ENCODE measurements around the gene ADAMTS3.

Gene ADAMTS3

DNA sequence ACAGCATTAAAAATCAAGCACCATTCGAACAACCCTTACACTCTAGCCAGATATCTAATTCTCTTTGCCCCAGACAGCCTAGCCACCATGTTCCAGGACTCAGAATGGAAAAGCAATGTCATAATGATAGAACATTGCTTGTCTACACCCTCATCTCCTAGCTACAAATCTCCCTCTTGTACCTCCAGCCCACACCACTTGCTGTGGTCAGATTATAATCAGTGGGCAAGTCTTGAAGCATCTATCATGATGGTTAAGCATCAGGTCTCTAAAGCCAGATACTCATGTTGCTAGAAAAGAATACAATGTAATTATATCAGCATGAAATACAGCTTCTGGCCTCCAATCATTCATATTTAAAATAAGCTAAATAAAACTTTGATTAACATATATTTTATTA, 268.9 kb downstream of the ADAMTS3 start:
- no peak for DNase-seq (ENCODE audit: low read depth in 2 of 2)

DNA sequence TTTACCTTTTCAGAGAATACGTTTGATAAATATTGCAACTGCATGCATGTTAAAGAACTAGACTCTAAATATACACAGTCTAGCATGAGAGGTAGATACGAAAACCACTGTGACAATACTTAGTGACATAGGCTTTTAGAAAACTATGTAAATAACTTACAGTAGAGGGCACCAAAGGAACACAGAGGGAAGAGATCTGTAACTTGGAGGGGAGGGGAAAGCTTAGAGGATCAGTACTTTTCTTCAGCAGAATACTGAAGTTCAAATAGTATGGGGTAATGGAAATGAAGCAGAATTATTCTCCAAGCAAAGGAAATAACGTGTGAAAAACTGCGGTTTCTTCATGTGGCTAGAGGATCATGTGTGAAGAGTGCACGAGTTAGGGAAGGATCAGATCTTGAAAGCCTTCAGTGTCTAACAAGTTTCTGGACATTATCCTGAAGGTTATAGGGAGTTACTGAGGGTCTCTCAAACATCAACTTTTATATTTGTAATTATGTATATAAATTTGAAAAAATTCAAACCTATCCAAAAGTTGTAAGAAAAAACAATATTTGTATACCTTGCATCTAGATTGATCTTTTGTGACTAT, 273.0 kb downstream of the ADAMTS3 start:
- DNase-seq (ENCODE audit: low read depth in 2 of 2): no peak

DNA sequence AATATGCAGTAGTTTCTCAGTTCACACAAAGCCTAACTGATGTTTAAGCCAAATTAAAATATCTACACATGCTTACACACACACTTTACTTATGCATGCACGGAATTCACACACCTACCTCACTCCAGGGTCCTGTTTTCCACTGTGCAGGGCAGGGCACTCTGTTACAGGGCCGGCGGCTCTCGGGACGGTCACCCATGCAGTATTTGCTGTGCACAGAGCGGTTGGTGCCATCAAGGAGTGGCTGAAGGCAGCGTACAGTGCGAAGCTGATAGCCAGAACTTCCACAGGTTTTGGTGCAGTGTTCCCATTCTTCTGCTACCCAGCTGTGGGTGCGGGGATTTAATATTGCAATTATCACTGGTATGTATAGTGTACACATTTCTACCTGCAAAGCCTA, 278.3 kb downstream of the ADAMTS3 start:
- DNase-seq (ENCODE audit: low read depth in 2 of 2): no peak

DNA sequence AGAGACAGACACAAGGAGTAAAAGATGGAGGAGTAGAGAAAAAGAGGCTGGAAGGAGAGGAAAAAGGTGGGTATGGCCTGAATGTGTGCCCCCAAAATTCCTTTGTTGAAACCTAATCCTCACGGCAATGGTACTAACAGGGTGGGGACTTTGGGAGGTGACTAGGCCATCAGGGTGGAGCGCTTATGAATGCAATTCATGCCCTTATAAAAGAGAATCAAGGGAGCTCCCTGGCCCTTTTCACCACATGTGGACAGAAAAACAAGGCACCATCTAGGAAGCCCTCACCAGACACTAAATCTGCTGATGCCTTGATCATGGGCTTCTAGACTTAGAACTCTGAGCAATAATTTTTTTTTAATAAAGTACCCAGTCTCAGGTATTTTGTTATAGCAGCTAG, 282.1 kb downstream of the ADAMTS3 start:
- no peak for DNase-seq (ENCODE audit: low read depth in 2 of 2)

DNA sequence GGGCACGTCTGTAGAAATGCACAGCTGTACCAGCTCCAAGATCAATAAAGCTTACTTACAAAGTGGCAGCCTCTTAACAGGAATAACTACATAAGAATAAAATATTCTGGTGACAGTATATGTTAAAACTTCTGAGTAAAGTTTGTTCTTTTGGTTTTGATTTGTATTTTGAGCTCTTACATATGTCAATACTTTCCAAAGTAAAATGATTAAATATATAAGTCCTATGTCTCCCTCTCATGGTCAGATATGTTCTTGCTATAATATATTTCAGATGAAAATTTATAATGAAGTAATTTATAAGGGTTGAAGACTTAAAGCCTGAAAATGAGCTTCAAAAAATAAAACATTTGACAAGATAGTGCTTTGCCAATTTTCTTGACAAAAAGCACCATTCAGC, 282.8 kb downstream of the ADAMTS3 start:
- DNase-seq (ENCODE audit: low read depth in 2 of 2): no peak

DNA sequence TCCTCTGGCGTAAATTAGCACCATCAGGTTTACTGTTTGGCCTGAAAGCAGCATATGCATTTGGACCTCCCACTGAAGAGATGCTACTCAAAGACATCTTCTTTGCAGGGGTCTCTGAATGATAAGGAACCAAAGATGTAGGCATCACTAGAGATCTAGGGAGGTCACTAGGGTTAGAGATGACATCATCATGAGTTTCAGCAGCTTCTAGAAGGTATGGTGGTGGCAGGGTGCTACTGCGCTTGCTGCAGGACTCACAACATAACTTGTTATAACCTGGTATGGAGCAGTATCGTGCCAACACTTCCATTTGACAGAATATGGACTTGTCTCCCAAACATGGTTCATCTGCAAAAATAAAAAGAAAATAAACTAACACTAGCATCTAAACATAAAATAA, 285.7 kb downstream of the ADAMTS3 start:
- DNase-seq (ENCODE audit: low read depth in 2 of 2): no peak

DNA sequence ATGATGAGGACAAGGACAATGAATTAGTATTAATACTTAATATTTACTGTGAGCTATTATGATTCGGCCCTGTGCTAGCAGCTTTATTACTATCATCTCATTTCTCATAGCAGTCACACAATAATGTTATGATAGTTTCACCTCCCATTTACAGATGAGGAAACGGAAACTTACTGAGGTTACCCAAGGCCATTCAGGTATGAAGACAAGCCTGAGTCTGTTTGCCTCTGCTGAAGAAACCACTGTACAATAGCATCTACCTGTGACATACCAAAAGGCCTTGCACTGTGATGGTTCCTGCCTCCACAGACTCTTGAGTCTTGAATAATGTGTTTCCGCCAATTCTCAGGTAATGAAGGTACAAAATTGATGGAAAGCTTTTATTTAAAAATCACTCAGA, 288.8 kb downstream of the ADAMTS3 start:
- DNase-seq (ENCODE audit: low read depth in 2 of 2): no peak

DNA sequence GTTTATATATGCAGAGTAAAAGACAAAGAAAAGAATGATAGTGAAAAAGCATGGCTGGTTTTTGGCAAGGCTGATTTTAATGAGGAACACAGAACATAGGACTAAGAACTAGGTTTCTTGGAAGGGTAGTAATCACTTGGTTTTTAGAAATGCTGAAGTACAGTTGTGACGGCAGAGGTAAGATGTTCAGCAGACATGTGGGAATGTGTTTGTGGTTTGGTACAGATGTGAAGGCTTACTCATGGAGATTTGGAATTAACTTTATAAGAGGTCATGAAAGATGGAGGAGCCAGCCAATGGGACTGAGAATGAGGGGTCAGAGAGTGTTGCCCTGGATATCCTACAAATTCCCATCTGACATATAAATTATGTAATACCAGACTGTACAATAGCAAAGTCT, 293.6 kb downstream of the ADAMTS3 start:
- DNase-seq (ENCODE audit: low read depth in 2 of 2): no peak

DNA sequence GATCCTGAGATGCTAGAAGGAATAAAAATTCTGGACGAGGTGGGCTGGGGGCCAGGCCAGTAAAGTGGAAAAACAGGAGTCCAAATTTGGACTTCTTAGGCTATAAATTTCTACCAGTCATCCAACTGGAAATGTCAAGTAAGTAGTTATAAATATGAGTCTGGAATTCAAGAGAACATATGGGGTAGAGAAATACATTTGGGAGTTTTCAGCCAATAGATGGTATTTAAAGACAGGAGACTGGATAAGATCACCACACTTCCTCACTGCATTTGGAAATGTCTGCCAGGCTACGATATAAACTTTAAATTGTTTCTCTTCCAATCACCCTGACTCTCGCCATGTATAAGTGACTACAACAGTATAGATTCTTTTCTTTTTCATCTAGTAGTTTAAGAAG, 294.8 kb downstream of the ADAMTS3 start:
- DNase-seq (ENCODE audit: low read depth in 2 of 2): no peak

DNA sequence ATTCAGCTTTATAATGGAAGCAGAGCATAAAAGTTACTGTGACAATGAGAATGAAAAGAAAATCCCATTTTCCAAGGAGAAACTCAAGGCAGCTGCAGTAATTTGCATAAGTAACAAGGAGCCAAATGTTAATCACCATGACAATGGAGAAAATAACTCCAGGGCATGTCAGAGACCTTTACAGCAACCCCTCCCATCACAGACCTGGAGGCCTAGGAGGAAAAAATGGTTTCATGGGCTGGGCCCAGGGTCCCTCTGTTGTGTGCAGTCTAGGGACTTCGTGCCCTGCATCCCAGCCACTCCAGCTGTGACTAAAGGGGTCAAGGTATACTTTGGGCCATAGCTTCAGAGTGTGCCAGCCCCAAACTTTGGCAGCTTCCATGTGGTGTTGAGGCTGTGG, 313.8 kb downstream of the ADAMTS3 start:
- no peak for DNase-seq (ENCODE audit: low read depth in 2 of 2)

DNA sequence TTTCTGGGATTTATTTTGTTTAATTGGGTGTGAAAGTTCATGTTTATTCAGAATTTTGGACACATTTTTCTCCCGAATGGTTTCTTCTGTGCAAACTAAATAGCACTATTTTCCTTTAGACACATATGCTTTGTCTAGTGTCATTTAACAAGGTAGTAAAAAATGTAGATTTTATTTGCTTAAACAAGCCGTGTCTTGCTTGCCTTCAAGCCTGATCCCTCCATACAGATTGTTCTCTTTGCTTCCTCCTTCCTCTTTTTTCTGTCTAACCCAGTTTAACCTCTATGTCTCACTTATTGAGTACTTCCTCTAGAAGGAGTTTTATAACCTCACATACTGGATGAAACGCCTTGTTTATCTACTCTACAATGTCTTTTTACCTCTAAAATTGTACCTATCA, 325.4 kb downstream of the ADAMTS3 start:
- DNase-seq (ENCODE audit: low read depth in 2 of 2): no peak

DNA sequence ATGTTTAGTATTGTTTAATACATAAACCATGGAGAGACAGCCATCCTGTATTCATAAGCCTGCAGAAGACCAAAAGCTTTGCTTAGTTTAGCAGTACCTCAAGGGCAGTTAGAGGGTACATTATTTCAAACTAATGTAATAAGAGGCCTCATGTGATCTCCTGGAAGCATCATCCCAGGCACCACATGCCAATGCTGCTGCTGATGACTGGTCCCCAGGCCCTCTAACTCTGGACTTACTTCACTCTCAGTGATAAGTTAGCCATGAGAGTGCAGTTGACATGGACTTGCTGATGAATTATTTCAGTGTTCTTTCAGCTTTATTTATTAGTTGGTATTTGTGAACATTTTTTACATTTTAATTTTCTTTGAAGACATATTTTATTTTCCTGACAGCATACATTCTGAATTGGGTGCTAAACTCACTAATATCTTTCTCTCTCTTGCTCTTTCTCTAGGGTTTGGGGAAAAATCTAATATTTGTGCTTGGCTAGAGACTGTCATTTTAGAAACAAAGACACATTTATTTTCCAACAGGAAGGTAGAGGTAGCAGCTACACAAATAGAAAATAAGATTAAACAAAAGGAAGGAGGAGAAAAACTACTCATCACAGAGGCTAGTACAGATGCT, 329.4 kb downstream of the ADAMTS3 start:
- no peak for DNase-seq (ENCODE audit: low read depth in 2 of 2)
